Posterior cingulate gyrus (tissue), 11 donors: Measurements from ENCODE around the gene ADAMTS15.

Experiments
- DNase-seq, 10 donors: peaks; one replicate each; pipeline versions ENCODE4 v3.0.0 to v3.0.0-alpha.2; 2020 to 2021; ENCODE audit warnings: mixed read lengths in 3 of 10
- intact Hi-C: fragments of 100-400 bp; cut with DNase I; formaldehyde crosslinking; loops from one replicate; pipeline ENCODE4 v1.15.1; 2023

ADAMTS15 gene

DNA sequence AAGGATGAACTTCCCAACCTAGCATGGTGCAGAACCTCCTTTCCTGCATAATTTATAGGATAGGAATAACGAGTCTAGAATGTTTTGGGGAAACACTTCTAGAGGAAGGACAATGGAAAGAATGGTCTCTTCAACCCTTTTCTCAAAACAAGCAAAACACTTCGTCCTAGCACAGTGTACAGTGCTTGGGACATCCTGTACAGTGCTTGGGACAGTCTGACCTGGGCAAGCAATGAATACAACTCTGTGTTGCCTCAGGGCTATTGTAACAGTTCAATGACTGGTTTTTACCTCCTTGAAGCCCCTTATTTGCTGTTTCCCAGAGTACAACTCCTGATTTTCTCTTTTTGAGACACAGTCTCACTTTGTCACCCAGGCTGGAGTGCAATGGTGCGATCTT lies 18.5 kb upstream of the ADAMTS15 start:
- intact Hi-C loops = loop anchor here (2.0 to 10.0 kb wide), 2 partner anchors 117 to 465 kb away; no protein-coding TSS in a partner anchor
- DNase-seq = no peak

GRCh38 chr11:130431331-130431773 lies 17.1 kb upstream of the ADAMTS15 start:
- DNase-seq = peak; percentile 60 to 95 (median 83)
- intact Hi-C loops = loop anchor here (1.0 to 10.0 kb wide), 2 partner anchors 217 to 463 kb away; no protein-coding TSS in a partner anchor

DNA sequence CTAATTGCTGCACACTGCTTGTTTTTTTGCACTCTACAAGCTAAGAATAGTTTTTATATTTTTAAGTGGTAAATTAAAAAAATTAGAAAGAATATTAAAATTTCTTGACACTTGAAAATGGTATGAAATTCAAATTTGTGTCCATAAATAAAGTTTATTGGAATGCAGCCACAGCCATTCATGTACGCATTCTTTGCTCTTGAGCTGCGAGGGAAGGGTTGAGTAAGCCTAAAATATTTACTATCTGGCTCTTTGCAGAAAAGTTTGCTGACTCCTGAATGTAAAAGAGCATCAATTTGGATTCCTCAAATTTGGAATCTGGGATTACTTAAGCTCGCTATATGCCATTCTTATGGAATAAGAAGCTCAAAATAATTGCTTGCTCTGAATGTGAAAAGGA lies 16.6 kb upstream of the ADAMTS15 start:
- no peak for DNase-seq
- intact Hi-C loops = loop anchor here (1.0 to 10.0 kb wide), 2 partner anchors 218 to 463 kb away; no protein-coding TSS in a partner anchor

GRCh38 chr11:130433357-130433756 lies 15.1 kb upstream of the ADAMTS15 start:
- DNase-seq = no peak
- intact Hi-C loops = loop anchor here (10.0 kb wide), 1 partner anchor 461 kb away; no protein-coding TSS in a partner anchor

DNA sequence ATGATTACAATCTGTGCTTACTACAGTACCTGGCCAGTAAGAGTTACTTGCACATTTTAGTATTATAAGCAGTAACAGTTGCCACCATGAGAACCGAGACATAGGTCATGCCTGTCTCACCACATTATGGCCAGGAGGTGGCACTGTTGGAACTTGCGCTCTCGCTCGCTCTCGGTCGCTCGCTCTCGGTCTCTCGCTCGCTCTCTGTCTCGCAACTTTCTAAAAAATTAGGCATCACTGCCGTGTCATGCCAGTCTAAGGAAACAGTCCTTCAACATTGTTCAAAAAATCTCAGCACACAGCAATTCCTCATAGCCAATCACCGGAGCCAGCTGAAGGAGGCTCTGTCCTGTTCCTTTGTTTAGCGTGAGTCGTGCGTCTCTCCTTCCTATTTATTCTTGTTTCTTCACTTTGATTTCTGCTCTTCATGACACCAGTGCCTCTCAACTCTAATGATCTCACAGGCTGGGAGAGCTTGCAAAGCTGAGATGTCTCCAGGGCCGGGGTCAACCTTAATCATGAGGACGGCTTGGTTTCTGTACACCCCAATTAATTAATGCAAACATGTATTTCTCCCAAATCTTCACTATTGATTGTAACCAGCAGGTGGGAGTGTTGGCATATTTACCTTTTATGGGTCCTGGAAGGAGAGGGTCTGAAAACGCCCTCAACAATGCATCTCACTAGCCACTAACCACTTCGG lies 13.8 kb upstream of the ADAMTS15 start:
- intact Hi-C loops = loop anchor here (1.0 to 10.0 kb wide), 3 partner anchors 232 to 460 kb away; no protein-coding TSS in a partner anchor
- peak; percentile 67 to 97 (median 79) for DNase-seq

DNA sequence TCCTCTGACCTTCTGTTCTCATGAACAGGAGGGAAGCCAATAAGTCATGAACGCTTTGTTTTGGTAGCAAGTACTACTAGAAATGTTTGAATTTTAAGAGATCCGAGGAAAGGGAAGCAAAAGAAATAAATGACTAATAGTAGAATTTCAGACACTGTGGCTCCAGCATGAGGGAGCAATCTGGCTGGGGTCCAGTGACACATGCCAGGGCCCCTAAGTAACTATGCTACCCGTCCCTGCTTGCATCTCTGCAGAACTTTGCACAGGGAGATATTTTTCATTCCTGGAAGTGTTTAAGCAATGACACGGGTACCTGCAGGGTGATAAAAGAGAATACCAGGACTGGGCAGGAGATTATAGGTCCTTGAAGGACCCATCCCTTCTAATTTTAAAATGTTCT lies 12.8 kb upstream of the ADAMTS15 start:
- intact Hi-C loops = loop anchor here (1.0 to 10.0 kb wide), 3 partner anchors 231 to 459 kb away; no protein-coding TSS in a partner anchor
- no peak for DNase-seq

GRCh38 chr11:130436171-130436570 lies 12.3 kb upstream of the ADAMTS15 start:
- intact Hi-C loops = loop anchor here (10.0 kb wide), 1 partner anchor 459 kb away; no protein-coding TSS in a partner anchor

DNA sequence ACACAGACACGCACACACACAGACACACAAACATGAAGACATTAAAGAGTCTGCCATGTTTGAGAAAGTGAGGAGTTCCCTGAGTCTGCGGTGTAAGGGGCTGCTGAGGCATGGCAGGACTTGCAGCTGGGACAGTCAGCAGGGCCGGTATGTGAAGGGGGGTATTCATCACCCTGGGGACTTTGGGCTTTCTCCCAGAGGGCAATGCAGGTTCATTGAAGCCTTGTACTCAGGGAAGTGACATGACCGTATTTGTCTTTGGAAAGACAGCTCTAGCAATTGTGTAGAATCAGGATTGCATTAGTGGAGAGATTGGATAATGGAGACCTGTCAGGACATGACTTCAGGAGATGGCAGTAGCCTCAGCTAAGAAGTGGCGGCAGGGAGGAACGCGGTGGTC lies 10.6 kb upstream of the ADAMTS15 start:
- DNase-seq = peak in 2 of 10 donors; percentile 25 to 26
- intact Hi-C loops = loop anchor here (10.0 kb wide), 1 partner anchor 457 kb away; no protein-coding TSS in a partner anchor

More at GRCh38 chr11:130436171-130436570, 12.3 kb upstream of the ADAMTS15 start:
- DNase-seq = peak in 1 of 10 donors; percentile 25

- DNase-seq = peak in 2 of 10 donors; percentile 26 to 52
Measured at GRCh38 chr11:130438401-130439159, 9.9 kb upstream of the ADAMTS15 start.

DNA sequence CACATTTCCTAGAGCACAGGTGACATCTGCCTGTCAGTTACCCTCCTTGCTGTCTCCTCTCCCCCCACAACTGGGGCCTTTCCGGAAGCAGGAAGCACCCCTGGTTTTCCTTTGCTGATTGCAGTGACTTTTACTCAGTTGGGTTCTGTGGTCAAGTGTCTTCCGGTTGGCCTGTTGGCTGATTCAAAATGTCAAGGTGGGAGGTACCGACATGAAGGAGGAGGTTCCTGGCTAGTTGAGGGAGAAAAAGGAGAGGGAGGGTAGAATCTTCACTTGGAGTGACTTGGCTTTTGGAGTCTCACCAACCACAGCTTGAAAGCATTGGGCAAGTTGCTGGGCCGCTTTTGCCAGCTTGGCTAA lies 9.3 kb upstream of the ADAMTS15 start:
- intact Hi-C loops = loop anchor here (10.0 kb wide), 1 partner anchor 456 kb away; no protein-coding TSS in a partner anchor
- no peak for DNase-seq

More at GRCh38 chr11:130438401-130439159, 9.9 kb upstream of the ADAMTS15 start:
- intact Hi-C loops = loop anchor here (10.0 kb wide), 1 partner anchor 456 kb away; no protein-coding TSS in a partner anchor

GRCh38 chr11:130439876-130440275 lies 8.6 kb upstream of the ADAMTS15 start:
- intact Hi-C loops = loop anchor here (10.0 kb wide), 1 partner anchor 455 kb away; no protein-coding TSS in a partner anchor
- peak in 2 of 10 donors; percentile 22 to 62 for DNase-seq

GRCh38 chr11:130441719-130442118 lies 6.7 kb upstream of the ADAMTS15 start:
- intact Hi-C loops = no loop called here
- DNase-seq = no peak

DNA sequence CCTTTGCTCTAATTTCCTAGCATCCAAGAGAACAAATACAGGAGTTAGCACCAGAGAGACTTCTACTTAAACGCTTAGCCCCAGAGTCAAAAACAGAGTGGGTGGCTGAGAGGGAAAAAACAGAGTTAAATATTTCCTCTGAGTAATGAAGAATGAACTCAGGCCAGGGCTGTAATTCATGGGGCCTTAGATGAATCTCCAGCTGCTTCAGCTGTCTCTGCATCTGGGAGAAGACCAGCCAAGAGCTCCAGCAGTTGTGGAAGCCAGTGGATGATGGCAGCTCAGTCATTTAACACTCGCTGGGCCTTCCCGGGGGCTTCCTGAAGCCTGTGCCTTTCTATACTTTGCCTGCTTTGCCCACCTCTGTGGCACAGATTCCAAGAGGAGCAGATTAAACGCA lies 5.7 kb upstream of the ADAMTS15 start:
- intact Hi-C loops = no loop called here
- DNase-seq = peak in 1 of 10 donors; percentile 6

GRCh38 chr11:130445788-130446187 lies 2.7 kb upstream of the ADAMTS15 start:
- intact Hi-C loops = no loop called here

GRCh38 chr11:130448039-130448415 lies 418 bp upstream of the ADAMTS15 start:
- intact Hi-C loops = no loop called here
- DNase-seq = no peak

More at GRCh38 chr11:130445788-130446187, 2.7 kb upstream of the ADAMTS15 start:
- no peak for DNase-seq

DNA sequence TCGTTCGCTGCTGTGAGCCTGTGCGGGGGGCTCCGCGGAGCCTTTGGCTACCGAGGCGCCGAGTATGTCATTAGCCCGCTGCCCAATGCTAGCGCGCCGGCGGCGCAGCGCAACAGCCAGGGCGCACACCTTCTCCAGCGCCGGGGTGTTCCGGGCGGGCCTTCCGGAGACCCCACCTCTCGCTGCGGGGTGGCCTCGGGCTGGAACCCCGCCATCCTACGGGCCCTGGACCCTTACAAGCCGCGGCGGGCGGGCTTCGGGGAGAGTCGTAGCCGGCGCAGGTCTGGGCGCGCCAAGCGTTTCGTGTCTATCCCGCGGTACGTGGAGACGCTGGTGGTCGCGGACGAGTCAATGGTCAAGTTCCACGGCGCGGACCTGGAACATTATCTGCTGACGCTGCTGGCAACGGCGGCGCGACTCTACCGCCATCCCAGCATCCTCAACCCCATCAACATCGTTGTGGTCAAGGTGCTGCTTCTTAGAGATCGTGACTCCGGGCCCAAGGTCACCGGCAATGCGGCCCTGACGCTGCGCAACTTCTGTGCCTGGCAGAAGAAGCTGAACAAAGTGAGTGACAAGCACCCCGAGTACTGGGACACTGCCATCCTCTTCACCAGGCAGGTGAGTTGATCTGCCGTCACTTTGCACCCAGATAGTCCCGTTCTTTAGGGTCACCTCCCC lies 1.0 kb downstream of the ADAMTS15 start:
- DNase-seq = peak in 2 of 10 donors; percentile 66 to 77
- intact Hi-C loops = no loop called here

DNA sequence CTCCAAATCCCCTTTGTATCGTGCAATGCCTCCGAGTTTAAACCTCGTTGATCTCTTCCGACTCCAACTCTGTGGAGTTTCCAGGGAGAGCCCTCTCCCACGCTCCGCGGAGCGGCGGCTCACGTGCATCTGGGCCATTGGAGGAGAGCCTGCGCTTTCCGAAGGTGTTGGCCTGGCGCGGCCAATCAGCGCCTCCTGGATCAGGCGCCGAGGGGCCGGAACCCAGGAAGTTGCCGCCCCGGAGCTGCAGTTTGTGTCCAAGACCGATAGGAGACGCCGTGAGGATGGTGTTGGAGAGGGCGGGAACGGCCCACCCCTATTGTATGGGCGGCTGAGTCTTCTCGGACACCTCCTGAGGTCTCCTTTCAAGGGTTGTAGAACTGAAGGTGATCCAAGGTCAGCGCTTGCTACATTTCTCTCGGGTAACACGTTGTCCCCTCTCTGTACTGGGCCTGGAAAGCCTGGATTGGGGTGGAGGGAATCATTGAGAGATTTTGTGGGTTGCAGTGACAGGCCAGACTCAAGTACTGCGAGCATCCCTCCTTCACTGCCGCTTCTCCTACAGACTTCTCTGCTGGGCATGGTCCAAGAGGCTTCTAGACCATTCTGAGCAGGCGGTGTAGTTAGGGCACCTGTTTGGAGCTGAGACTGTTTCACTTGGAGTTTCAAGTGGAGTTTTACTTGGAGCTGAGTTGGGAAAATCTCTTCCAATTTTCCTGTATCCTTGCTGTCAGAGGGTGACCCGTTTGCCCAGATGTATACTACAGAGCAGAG lies 1.7 kb downstream of the ADAMTS15 start:
- peak in 7 of 10 donors; percentile 39 to 90 (median 56) for DNase-seq

GRCh38 chr11:130451231-130452019 lies 3.0 kb downstream of the ADAMTS15 start:
- intact Hi-C loops = no loop called here
- peak in 2 of 10 donors; percentile 15 to 33 for DNase-seq

More for the DNA sequence above, 1.7 kb downstream of the ADAMTS15 start:
- intact Hi-C loops = no loop called here
